ENCODE results near the gene IDH3G.
A peak's percentile ranks its signal among the peaks of the same experiment; 100 is the strongest.

IDH3G gene

DNA sequence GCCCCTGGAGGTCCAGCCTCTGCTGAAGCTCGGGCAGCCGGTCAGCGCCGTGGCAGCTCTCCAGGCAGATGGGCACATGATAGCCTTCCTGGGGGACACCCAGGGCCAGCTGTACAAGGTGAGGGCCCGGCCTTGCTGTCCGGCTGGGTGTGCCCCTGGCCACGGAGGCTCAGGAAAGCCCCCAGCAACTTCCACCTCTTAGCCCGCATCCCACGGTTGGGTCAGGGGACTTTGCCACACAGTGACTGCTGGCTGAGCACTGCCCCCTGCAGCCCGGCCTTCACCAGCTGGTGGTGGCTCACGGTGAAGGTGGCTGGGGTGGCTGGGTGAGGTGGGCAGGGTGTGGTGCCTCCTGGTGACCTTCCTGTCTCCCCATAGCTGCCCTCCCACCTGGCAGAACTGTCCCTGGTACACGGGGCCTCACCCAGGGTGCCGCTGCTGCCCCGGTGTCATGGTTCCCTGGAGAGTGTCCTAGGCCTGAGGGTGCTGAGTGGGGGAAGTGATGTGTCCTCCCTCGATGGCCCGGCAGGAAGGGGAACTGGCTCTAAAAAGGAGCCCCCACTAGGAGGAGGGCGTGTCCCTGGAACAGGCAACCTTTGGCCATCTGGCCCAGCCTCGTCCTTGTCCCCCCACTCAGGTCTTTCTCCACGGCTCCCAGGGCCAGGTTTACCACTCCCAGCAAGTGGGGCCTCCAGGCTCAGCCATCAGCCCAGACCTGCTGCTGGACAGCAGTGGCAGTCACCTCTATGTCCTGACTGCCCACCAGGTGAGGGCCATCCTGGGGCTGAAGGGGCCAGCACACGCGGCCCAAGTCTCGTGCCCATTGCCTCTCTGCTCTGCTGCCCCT is 25.6 kb downstream of the IDH3G start:
- Mint-ChIP-seq H3K36me3 (no peaks in the 10 kb centered on the region), H3K27me3 (no peaks in the 10 kb centered on the region), H3K9me3 (no peaks in the 10 kb centered on the region), H3K4me1 (peaks cover 10% of the 10 kb centered on the region), H3K4me3 (no peak overlapping the region), H3K27ac (no peak overlapping the region)
- DNase-seq (ENCODE audit: low spot score in 2 of 2) (no peak), ATAC-seq (ENCODE audit: low read depth) (peak; percentile 32)

DNA sequence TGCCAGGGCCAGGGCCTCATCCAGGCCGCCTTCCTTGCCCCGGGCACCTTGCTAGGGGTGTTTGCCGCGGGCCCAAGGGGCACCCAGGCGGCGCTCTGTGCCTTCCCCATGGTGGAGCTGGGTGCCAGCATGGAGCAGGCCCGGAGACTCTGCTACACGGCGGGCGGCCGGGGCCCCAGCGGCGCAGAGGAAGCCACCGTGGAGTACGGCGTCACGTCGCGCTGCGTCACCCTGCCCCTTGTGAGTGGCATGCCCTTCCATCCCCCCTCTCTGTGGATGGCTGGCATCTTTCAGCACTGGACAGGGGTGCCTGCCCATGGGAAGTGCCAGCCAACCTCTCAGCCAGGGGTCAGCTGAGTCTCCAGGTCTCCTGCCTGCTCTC is 26.5 kb downstream of the IDH3G start:
- no peaks in the 10 kb centered on the region for H3K36me3 Mint-ChIP-seq
- no peak for DNase-seq (ENCODE audit: low spot score in 2 of 2)

DNA sequence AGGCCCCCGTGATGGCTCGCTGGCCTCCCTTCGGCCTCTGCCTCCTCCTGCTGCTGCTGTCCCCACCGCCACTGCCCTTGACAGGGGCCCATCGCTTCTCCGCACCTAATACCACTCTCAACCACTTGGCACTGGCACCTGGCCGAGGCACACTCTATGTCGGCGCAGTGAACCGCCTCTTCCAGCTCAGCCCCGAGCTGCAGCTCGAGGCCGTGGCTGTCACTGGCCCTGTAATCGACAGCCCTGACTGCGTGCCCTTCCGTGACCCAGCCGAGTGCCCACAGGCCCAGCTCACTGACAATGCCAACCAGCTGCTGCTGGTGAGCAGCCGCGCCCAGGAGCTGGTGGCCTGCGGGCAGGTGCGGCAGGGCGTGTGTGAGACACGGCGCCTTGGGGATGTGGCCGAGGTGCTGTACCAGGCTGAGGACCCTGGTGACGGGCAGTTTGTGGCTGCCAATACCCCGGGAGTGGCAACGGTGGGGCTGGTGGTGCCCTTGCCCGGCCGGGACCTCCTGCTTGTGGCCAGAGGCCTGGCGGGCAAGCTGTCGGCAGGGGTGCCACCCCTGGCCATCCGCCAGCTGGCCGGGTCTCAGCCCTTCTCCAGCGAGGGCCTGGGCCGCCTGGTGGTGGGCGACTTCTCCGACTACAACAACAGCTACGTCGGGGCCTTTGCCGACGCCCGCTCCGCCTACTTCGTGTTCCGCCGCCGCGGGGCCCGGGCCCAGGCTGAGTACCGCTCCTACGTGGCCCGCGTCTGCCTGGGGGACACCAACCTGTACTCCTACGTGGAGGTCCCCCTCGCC is 27.1 kb downstream of the IDH3G start:
- no peak for ATAC-seq (ENCODE audit: low read depth)
- no peak for DNase-seq (ENCODE audit: low spot score in 2 of 2)
- peaks cover 10% of the 10 kb centered on the region for H3K4me1 Mint-ChIP-seq
- H3K27me3 Mint-ChIP-seq = no peaks in the 10 kb centered on the region
- H3K36me3 Mint-ChIP-seq = no peaks in the 10 kb centered on the region
- no peak overlapping the region for H3K4me3 Mint-ChIP-seq
- no peak overlapping the region for H3K27ac Mint-ChIP-seq
- no peaks in the 10 kb centered on the region for H3K9me3 Mint-ChIP-seq

More for the DNA sequence above, 26.5 kb downstream of the IDH3G start:
- H3K4me3 Mint-ChIP-seq = no peak overlapping the region
- no peak for ATAC-seq (ENCODE audit: low read depth)
- no peaks in the 10 kb centered on the region for H3K9me3 Mint-ChIP-seq
- H3K4me1 Mint-ChIP-seq = peaks cover 10% of the 10 kb centered on the region
- no peak overlapping the region for H3K27ac Mint-ChIP-seq
- H3K27me3 Mint-ChIP-seq = no peaks in the 10 kb centered on the region

- Mint-ChIP-seq H3K4me3 (no peak overlapping the region), H3K9me3 (no peaks in the 10 kb centered on the region), H3K4me1 (peaks cover 10% of the 10 kb centered on the region), H3K36me3 (no peaks in the 10 kb centered on the region), H3K27me3 (no peaks in the 10 kb centered on the region), H3K27ac (no peak overlapping the region)
- ATAC-seq (ENCODE audit: low read depth) = no peak
- no peak for DNase-seq (ENCODE audit: low spot score in 2 of 2)
Measured at GRCh38 chrX:153766098-153766817, 27.9 kb downstream of the IDH3G start.

DNA sequence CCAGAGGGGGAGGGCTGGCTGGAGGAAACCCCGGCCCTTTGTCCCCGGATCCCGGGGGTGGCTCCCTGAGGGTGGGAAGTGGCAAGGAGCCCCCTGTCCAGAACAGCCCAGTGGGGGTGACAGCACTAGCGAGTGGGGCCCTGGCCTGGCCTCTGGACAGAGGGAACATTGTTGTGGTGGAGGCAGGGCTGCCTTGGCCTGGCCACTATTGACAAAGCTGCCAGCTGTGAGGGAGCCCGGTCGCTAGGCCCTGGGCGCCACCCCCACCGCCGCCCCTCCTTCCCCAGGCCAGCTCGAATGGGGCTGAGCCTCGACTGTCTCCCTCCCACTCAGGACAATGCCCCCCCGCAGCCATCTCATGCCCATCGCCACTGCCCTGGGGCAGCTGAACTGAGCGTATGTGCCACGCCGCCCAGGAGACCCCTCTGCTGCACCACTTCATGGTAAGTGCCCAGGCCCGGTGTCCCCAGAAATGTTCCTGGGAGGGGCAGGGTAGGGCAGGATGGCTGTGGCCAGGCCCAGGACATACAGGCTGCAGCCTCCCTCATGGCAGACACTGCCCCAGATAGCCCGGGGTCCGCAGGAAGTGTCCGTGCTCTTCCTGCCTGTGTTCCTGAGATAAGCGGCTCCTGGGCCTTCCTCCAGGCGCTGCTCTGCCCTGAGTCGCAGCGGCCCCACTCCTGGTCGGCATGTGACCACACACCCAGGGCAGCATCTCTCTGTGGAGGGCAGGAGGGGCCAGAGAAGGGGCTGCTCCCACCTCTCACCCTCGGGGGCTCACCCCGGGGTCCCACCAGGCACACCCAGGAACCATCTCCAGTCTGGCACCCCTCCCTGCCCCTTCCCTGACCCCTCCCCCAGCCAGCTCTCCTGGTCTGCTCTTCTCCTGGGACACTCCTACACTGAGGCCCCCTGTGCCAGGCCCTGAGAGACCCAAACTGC is 28.8 kb downstream of the IDH3G start:
- ATAC-seq (ENCODE audit: low read depth) (no peak), DNase-seq (ENCODE audit: low spot score in 2 of 2) (no peak)
- H3K36me3 Mint-ChIP-seq = no peaks in the 10 kb centered on the region
- no peaks in the 10 kb centered on the region for H3K27me3 Mint-ChIP-seq
- no peak overlapping the region for H3K27ac Mint-ChIP-seq
- peaks cover 10% of the 10 kb centered on the region for H3K4me1 Mint-ChIP-seq
- no peaks in the 10 kb centered on the region for H3K9me3 Mint-ChIP-seq
- no peak overlapping the region for H3K4me3 Mint-ChIP-seq

GRCh38 chrX:153764786-153765137 is 29.4 kb downstream of the IDH3G start:
- DNase-seq (ENCODE audit: low spot score in 2 of 2) (no peak), ATAC-seq (ENCODE audit: low read depth) (no peak)
- Mint-ChIP-seq H3K27me3 (no peaks in the 10 kb centered on the region), H3K9me3 (no peaks in the 10 kb centered on the region), H3K4me3 (no peak overlapping the region), H3K4me1 (peaks cover 10% of the 10 kb centered on the region), H3K27ac (no peak overlapping the region), H3K36me3 (no peaks in the 10 kb centered on the region)

DNA sequence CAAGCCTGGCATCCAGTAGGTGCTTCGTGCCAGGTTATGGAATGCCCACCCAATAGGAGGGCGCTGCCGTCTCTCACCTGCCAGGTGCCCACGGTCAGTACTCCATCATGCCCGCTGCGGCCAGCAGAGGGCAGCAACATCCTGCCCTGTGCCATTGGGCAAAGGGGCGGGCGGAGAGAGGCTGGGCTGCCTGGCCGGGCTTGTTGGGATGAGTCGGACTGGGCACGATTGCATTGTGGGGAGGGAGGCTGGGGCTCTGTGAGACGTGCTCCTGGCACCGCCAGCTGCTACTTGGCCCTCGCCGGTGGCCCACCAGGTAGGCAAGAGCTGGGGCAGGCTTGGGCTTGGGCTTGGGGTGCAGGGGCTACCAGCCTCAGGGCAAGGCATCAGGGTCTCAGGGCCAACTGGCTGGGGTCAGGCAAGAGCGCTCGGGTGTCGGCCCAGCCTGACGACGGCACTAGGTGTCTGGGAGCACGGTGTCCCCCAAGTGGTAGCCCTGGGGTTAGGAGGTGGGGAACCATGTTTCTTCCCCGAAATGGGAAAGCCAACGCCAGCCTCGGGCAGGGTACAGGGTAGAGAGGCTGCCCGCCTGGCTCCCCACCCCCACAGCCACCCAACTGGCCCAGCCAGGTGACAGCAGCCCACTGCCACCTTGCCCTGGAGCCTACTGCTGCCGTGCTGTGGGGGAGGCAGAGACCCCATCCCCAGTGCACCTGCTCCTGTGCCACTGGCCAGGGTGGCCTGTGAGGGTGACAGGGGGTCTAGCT is 30.0 kb downstream of the IDH3G start, which contains the start of gene PLXNB3:
PLXNB3 (plus strand) TSS at position 261 of the 767 bp plus-strand sequence. CDS start 1,287 bp downstream, outside the sequence.
- Mint-ChIP-seq H3K27ac (no peak within 1 kb of the TSS), H3K36me3 (no peaks in the 10 kb centered on the region), H3K9me3 (no peaks in the 10 kb centered on the region), H3K27me3 (no peaks in the 10 kb centered on the region), H3K4me3 (no peak within 1 kb of the TSS), H3K4me1 (peaks cover 10% of the 10 kb centered on the region)
- ATAC-seq (ENCODE audit: low read depth) (peak; percentile 90), DNase-seq (ENCODE audit: low spot score in 2 of 2) (peak; percentile 62 to 77)

DNA sequence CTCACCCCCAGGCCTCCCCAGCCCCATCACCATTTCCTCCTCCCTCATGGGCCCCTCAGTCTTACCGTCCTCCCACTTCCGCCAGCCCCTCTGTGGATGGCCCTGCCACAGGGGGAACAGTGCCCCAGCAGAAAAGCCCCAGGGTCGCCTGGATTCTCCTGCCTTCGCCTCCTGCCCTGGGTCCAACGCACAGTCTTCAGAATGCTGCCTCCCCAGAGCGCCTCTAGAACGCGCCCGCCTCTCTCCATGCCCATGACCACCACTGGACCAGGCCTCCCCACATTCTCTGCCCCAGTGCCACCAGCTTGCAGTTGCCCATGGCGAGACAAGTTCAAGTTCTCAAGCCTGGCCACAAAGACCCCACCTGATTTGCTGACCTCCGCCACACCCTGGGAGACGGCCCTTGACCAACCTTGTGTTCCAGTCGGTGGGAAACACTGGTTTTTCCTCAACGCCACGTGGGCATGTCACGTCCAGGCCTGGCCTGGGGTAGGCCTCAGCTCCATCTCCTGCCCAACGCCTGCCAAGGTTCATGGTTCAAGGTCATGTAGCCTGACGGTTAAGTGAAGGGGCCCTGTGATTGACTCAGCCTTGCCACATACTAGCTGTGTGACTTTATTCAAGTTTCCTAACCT is 30.8 kb downstream of the IDH3G start:
- H3K9me3 Mint-ChIP-seq = no peaks in the 10 kb centered on the region
- peaks cover 13% of the 10 kb centered on the region for H3K4me1 Mint-ChIP-seq
- H3K36me3 Mint-ChIP-seq = no peaks in the 10 kb centered on the region
- no peak overlapping the region for H3K4me3 Mint-ChIP-seq
- DNase-seq (ENCODE audit: low spot score in 2 of 2) (no peak), ATAC-seq (ENCODE audit: low read depth) (no peak)
- H3K27ac Mint-ChIP-seq = no peak overlapping the region
- no peaks in the 10 kb centered on the region for H3K27me3 Mint-ChIP-seq

- H3K27ac Mint-ChIP-seq = no peak overlapping the region
- no peaks in the 10 kb centered on the region for H3K9me3 Mint-ChIP-seq
Measured at GRCh38 chrX:153762626-153763173, 31.5 kb downstream of the IDH3G start.

GRCh38 chrX:153761863-153762262 is 32.3 kb downstream of the IDH3G start:
- ATAC-seq (ENCODE audit: low read depth) = no peak
- Mint-ChIP-seq H3K9me3 (no peaks in the 10 kb centered on the region), H3K27ac (no peak overlapping the region), H3K27me3 (no peaks in the 10 kb centered on the region), H3K4me3 (no peak overlapping the region), H3K36me3 (no peaks in the 10 kb centered on the region), H3K4me1 (peaks cover 16% of the 10 kb centered on the region)
- DNase-seq (ENCODE audit: low spot score in 2 of 2) = no peak

More at GRCh38 chrX:153762626-153763173, 31.5 kb downstream of the IDH3G start:
- ATAC-seq (ENCODE audit: low read depth) (no peak), DNase-seq (ENCODE audit: low spot score in 2 of 2) (no peak)
- Mint-ChIP-seq H3K36me3 (no peaks in the 10 kb centered on the region), H3K4me1 (peaks cover 14% of the 10 kb centered on the region), H3K27me3 (no peaks in the 10 kb centered on the region), H3K4me3 (no peak overlapping the region)

- no peak for DNase-seq (ENCODE audit: low spot score in 2 of 2)
- Mint-ChIP-seq H3K27me3 (no peaks in the 10 kb centered on the region), H3K4me1 (peaks cover 6% of the 10 kb centered on the region), H3K9me3 (no peaks in the 10 kb centered on the region), H3K4me3 (no peak overlapping the region), H3K36me3 (no peaks in the 10 kb centered on the region), H3K27ac (no peak overlapping the region)
- no peak for ATAC-seq (ENCODE audit: low read depth)
Measured at GRCh38 chrX:153755136-153755535, 39.0 kb downstream of the IDH3G start.

DNA sequence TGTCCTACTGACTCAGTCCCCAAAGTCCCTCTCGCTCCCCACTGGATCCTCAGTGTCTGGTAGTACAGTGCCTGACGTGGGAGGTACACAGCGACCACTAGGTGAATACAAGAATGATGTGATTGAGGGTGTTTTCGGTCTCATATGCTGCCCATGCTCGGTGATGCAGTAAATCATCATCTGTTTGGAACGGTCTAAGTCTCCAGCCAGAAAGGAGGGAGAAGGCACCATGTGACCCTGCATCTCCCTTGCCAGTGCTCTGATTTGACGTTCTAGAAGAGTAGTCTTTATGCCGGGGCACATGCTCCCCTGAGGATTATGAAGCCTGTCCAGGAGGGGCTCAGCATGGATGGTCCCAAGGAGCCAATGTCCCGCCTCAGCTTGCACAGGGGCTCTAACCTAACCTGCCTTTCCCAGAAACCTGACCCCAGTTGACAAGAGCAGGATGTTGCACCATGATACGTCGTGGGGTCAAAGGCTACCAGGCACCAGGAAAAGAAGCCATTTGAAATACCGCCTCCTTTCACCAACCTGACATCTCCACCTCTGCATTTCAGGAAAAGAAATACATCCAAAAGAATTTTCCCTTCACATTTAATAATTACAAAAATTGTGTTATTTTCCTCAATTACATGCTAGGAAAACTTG is 43.9 kb downstream of the IDH3G start:
- no peak for DNase-seq (ENCODE audit: low spot score in 2 of 2)
- Mint-ChIP-seq H3K27me3 (no peaks in the 10 kb centered on the region), H3K4me1 (peaks cover 7% of the 10 kb centered on the region), H3K9me3 (no peaks in the 10 kb centered on the region), H3K27ac (no peak overlapping the region), H3K36me3 (no peaks in the 10 kb centered on the region), H3K4me3 (no peak overlapping the region)
- ATAC-seq (ENCODE audit: low read depth) = no peak
